RCC 7860 (cell line): ENCODE data around the gene SYNDIG1L.
"Not testable (repeated sequence)": the region's sequence is repeated elsewhere in the genome, so short reads cannot be mapped to it uniquely, and the experiment has no call there.

Source experiments
- DNase-seq: peaks from one replicate; pipeline ENCODE4 v3.0.0-alpha.2; 2015; ENCODE audit warnings: low spot score
- FAIRE-seq: peaks from 2 replicates; lab custom pipeline; 2012; peaks lifted over from hg19 to GRCh38; lab: Jason Lieb, UNC

SYNDIG1L gene

DNA sequence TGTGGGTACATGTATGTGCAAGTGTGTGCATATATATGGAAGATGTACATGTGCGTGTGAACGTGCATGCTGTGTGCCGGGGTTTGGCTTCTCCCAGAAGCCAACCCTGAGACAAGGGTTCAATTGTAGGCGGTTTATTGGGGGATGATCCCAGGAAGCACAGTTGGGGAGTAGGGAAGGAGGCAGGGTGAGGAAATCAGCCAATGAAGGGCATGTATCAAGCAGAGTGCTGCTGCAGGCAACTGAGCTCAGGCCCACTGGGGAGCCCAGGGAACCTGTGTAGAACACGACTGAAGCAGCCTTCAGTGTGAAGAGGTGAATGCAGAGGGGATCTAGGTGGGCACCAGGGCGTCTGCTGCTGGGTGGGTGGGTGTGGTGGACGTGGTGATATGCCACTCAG lies 21.6 kb downstream of the SYNDIG1L start:
- no peak for DNase-seq
- no peak for FAIRE-seq

DNA sequence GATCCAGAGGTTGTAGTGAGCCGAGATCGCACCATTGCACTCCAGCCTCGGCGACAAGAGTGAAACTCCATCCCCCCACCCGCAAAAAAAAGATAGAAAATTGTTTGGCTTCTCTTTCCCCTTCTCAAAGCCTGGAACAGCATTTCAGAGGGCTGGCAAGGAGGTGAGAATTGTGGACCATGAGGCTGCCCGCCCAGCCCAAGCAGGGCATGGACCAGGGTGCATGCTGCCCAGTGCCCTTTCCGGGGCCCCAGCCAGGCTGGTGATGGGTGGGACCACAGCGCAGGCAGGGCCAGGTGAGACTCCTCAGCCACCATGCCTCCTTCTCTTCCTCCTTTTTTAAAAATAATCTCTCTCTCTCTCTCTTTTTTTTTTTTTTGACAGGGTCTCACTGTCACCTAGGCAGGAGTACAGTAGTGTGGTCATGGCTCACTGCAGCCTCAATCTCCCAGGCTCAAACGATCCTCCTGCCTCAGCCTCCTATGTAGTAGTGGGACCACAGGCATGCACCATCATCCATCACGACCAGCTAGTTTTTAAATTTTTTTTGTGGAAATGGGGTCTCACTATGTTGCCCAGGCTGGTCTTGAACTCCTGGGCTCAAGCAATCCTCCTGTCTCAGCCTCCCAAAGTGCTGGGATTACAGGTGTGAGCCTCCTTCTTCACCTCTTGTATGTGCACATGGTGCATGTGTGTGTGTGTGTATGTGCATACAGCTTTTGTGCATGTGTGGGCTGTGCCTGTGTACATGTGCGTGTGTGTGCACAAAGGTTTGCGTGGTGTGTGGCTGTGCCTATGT lies 22.2 kb downstream of the SYNDIG1L start:
- no peak for DNase-seq
- FAIRE-seq: no peak

DNA sequence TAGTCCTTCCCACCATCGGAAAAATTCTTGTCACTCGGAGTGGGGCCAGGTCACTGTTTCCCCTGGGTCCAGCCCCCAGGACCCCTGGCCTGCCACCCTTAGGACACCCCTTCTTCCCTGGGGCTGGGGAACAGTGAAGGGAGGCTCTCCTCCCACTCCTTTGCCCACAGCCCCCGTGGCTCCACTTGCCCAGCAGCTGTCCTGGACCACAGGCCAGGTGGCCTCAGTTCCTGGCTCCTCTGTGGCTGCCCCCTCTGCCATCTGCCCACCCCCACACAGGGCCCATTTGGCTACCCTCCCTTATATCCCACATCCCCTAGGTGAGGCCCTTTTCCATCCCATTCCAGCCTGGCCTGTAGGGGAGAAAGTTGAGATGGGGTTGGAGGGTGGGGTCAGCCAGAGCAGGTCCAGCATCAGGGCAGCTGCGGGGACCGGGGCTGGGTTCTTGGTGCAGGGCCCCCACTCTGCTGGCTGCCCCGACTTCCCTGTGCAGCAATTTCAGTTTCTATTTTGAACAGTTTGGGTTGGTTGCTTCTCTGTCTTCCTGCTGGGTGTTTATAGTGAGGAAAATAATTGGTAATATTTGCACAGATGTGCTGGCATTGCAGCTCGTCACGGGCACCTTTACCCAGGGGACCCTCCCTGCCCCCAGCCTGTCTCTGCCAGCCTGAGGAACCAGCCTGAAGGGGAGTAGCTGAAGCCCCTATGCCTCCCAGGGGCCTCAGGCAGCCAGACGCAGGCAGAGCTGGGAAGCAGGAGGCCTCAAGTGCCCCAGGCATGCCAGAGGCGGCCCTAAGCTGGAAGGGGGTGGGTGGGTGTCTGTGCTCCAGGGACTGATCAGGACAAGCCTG lies 23.4 kb downstream of the SYNDIG1L start:
- DNase-seq: no peak
- FAIRE-seq: no peak

DNA sequence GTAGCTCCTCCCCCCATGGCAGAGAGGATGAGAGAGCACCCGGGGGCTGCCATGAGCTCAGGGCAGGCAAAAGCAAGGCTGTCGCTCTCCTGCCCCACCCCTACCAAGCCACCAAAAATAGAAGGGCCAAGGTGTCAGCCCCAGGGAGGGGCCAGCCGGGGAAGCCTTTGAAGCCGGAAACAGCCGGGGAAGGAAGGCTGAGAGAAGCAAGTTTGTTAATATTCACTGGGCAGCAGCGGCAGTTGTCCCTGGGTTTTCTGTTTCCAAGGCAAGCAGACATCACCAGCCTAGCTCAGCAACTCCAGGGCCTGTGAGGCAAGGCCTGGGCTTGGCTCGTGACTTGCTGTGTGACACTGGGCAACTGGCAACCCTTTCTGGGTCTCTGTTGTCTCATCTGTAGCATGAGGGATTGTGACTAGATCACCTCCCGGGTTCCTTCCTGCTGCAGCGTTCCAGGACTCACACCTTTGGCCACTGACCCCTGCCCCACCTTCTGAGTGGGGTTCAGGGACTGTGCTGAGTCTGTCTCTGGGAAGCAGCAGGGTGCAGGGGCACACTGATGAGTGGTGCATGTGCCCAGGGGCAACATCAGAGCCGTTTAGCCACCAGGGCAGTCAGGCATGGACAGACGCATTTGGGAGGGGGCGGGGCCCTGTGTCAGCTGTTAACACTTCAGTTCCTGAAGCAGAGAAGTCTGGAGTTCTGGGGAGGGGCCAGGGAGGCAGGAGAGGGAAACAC lies 24.3 kb downstream of the SYNDIG1L start:
- DNase-seq (no peak), FAIRE-seq (no peak)

DNA sequence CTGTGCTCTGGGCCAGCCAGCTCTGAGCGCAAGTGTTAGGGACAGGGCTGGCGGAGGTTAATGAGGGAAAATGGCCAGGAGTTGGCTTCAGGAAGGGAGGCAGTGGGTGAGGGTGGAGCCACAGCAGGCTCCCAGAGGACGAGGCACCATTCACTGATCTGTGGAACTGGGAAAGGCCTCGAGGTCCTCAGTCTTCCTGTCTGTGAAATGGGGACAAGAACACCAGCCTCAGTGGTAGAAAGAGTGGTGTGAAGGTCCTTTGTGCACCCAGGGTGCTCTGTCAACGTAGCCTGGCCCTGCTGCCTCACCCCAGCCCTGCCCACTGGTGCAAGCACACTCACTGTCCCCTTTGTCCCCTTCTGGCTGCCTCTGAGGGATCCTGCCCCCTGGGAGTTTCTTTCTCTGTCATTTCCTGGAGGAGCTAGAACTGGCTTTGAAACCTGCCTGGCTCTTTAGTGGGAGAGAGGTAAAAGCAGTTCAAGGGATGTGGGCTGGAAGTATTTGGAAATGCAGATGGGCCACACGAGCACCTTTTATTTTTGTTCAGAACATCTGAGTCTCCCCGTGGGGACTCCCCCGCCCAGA lies 25.0 kb downstream of the SYNDIG1L start:
- no peak for DNase-seq

DNA sequence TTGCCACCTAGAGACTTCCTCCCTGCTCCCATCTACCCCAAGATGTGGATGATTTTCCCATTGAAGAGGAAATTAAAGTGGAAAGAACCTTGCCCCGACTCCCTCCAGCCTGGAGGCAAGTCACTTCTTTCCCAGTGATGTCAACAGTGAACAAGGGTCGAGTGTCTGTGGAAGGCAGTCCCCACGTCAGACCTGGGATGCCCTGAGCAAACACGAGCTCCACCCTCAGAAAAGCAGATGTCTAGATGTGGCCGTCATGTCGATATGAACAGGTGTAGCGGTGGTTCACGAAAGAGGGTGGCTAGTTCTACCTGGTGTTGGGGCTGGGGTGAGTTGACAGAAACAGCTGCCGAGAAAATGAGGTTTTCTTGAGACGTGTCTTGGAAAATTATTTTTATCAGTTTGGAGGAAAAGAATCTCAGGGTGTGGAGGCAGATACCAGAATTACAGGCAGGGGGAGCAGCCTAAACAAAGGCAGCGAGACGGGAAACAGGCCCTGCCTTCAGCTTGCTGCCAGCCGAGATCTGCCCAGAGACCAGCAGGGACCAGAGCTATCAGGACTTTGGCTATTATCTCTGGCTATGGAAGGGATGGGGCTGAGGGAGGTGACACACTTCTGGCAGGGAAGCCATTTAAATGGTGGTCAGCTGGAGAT lies 25.9 kb downstream of the SYNDIG1L start:
- no peak for FAIRE-seq
- DNase-seq: no peak

More for the DNA sequence above, 25.0 kb downstream of the SYNDIG1L start:
- FAIRE-seq: no peak

DNA sequence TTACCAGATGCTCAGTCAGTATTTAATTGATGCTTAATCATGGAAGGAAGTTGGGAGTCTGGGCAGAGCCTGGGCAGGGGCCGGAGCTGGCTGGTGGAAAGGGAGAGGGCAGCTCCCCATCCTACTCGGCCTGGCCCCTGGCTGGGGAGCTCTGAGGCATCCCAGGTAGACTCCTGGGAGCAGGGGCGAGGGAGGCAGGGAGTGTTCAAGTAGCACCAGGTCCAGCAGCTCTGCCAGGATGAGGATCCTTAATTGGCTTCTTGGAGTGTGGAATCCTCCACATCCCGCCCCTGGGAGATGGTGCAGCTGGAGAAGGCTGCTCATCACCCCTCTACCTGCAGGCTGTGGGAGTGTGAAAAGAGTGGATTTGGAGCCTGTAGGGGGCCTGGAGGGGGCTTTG lies 30.9 kb downstream of the SYNDIG1L start:
- DNase-seq: no peak

DNA sequence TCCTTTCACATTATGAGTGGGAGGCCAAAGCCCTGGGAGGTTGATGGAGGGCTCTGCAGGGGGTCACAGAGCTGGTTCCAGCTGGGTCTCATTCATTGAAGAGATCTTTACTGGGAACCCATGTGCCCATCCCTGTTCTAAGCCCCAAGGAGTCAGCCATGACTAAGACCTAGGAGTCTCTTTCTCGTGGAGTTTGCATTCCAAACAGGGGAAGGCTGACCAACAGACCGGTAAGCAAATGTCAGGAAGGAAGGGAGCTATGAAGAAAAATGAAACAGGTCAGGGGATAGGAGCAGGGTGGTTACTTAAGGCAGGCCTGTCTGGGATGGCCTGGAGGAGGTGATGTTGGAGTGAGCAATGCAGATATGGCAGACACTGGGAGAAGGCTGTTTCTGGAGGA lies 31.5 kb downstream of the SYNDIG1L start:
- DNase-seq: no peak
- no peak for FAIRE-seq

More for the DNA sequence above, 30.9 kb downstream of the SYNDIG1L start:
- no peak for FAIRE-seq

DNA sequence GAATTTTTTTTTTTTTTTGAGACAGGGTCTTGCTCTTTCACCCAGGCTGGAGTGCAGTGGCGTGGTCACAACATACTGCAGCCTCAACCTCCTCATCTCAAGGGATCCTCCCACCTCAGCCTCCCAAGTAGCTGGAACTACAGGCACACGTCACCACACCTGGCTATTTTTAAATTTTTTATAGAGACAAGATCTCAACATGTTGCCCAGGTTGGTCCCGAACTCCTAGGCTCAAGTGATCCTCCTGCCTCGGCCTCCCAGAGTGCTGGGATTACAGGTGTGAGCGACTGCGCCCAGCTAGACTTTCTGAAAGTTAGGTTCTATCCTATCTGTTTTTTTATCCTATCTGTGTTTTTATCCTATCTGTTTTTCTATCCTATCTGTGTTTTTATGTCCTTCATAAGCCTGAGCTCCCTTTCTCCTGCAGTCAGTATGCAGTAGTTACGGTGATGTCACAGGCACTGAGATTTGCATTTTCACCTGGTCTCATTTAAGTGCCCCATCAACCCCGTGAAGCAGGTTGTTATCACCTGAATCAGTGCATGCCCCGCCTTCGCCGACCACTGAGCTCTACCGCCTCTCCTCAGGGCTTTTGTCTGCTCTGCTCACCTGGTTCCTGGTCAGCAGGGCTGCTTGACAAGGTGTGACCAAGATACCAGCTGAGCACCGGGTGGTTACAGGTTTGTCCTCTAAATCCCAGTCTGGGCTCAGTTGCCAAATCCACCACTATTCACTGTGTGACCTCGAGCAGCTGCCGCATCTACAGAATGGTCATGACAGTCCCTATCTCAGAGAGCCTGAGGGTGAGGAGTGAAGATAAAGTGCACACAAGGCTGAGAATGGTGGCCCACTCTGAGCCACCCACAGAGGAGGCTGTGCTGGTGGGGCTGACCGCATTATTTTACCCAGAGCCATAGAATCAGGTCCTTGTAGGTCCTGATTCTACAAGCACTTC lies 33.1 kb downstream of the SYNDIG1L start:
- FAIRE-seq: no peak
- DNase-seq: no peak

DNA sequence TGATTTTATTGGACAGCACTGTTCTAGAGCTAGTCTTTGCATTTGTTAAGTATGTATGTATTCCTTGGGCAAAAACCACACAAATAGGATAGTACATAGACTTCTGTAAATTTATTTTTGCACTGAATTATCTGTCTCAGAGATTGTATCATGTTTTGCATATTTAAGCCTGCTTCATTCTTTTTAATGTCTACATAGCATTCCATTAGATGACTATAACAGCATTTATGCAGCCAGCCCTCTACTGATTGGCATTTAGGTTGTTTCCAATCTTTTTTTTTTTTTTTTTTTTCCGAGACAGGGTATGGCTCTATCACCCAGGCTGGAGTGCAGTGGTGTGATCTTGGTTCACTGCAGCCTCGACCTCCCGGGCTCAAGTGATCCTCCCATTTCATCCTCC lies 34.5 kb downstream of the SYNDIG1L start:
- no peak for FAIRE-seq
- DNase-seq: no peak

DNA sequence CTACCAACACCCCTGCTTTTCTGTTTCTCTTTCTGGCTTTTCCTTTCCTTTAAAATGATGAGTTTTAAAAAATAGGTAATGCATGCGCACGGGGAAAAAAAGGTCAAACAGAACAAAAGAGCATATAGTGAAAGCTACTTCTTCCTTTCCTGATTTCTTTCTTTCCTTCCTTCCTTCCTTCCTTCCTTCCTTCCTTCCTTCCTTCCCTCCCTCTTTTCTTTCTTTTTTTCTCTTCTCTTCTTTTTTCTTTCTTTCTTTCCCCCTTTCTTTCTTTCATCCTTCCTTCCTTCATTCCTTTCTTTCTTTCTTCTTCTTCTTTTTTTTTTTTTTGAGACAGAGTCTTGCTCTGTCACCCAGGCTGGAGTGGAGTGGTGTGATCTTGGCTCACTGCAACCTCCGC lies 35.5 kb downstream of the SYNDIG1L start:
- not testable (repeated sequence) for FAIRE-seq, DNase-seq

DNA sequence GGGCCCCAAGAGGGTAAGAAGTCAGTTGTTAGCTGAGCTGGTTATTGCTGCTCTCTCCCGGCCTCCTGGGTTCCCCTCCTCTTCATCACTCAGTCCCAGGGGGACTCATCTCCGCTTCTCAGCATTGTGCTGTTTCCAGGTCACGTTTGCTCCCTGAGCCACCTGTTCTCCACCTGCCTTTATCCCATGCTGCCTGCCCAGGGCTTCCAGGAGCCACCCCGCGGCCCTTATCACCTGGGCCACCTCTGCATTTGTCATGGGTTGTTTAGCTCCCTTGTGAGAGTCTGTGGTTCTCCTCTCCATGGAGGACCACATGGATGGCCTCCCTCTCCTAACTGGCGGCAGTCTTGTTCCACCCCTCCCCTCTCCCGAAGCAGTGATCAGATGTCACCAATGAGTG lies 36.0 kb downstream of the SYNDIG1L start:
- DNase-seq: no peak

DNA sequence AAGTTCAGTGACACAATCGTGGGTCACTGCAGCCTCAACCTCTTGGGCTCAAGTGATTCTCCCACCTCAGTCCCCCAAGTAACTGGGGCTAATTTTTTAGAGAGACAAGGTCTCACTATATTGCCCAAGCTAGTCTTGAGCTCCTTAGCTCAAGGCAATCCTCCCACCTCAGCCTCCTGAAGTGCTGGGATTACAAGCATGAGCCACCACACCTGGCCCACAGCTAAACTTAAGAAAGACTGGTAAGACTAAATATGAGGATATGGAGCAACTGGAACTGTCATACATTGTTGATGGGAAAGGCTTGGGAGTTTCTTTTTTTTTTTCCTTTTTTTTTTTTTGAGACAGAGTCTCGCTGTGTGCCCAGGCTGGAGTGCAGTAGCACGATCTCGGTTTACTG lies 43.8 kb downstream of the SYNDIG1L start:
- no peak for DNase-seq
- FAIRE-seq: no peak

More for the DNA sequence above, 36.0 kb downstream of the SYNDIG1L start:
- FAIRE-seq: no peak

DNA sequence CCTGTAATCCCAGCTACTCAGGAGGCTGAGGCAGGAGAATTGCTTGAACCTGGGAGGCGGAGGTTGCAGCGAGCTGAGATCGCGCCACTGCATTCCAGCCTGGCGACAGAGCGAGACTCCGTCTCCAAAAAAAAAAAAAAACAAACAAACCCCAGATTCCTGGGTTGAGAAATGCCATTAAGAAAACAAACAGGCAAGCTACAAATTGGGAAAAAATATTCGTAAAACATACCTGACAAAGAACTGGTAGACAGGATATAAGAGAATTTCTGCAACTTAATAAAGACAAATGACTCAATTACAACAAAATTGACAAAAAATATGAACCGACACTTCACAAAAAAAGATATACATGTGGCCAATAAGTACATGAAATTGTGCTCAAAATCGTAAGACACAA lies 44.4 kb downstream of the SYNDIG1L start:
- DNase-seq, FAIRE-seq: not testable (repeated sequence)

DNA sequence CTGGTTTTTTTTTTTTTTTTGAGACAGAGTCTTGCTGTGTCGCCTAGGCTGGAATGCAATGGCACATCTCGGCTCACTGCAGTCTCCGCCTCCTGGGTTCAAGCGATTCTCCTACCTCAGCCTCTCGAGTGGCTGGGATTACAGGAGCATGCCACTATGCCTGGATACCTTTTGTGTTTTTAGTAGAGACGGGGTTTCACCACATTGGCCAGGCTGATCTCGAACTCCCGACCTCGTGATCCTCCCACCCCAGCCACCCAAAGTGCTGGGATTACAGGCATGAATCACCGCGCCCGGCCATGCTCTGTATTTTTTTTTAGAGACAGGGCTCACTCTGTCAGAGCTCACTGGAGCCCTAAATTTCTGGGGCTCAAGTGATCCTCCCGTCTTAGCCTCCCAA lies 45.2 kb downstream of the SYNDIG1L start:
- FAIRE-seq: no peak
- DNase-seq: no peak

DNA sequence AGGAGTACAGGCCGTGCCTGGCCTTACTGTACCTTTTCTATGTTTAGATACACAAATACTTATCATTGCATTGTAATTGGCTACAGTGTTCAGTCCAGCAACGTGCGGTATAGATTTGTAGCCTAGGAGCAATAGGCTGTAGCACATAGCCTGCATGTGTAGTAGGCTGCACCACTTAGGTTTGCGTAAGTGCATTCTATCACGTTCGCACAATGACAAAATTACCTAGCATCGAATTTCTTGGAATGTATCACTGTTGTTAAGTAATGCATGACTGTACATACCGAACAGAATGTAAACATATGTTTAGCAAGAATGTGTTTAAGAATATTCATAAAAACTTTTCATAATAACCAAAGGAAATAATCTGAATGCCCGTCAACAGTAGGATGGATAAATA lies 45.8 kb downstream of the SYNDIG1L start:
- FAIRE-seq: no peak
- no peak for DNase-seq

DNA sequence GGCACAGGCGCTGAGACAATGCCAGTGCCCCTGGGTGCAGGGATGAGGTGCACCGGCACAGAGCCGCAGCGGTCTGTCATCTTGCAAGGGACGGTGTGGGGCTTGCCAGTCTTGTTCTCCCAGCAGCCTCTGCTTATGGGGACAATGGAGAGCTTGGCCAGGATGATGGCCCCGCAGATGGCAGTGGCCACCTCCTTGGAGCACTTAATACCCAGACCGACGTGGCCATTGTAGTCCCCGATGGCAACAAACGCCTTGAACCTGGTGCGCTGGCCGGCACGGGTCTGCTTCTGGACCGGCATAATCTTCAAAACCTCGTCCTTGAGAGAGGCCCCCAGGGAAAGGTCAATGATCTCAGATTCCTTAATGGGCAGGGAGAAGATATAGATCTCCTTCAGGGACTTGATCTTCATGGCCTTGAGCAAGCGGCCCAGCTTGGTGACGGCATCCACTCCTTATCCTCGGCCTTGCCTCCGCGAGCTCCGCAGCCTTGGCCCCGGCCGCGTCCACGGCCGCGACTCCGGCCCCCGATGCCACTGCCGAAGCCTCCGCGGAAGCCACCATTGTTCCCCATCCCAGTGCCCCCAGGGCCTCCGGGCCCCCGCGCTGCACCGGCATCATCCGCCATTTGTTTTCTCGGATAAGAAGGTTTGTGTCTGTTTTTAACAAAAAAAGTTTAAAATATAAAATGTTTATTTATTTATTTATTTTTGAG lies 47.9 kb downstream of the SYNDIG1L start:
- DNase-seq (no peak), FAIRE-seq (no peak)

DNA sequence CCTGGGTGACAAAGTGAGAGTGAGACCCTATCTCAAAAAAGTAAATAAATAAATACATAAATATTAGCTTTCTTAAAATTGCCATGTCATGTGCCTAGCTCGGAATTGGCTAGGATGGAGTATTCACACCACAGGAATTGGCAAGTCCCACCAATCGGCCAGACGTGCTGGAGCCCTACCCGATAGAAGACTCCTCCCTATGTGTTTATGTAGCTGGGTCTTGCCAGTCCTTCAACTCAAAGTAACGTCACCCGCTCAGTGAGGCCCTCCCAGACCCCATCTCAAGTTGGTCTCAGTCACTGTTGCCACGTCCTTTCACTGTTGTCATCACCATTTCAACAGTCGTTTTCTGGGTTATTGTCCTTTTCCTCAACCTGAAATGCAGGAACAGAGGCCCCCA lies 57.6 kb downstream of the SYNDIG1L start:
- FAIRE-seq (no peak), DNase-seq (no peak)

DNA sequence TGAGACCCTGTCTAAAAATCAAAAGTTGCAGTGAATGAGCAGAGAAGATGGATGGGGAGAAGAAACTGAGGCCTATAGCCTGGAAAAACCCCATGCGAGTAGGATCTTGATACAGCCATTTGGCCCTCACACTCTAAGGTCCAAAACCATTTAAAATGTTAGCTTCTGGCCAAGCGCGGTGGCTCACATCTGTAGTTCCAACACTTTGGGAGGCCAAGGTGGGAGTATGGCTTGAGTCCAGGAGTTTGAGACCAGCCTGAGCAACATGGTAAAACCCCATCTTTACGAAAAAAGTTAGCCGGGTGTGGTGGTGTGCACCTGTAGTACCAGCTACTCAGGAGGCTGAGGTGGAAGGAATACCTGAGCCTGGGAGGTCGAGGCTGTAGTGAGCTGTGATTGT lies 58.0 kb downstream of the SYNDIG1L start:
- DNase-seq: no peak
- no peak for FAIRE-seq
